ENCODE measurements around the gene ARHGAP8.
"Not testable (repeated sequence)": the region's sequence is repeated elsewhere in the genome, so short reads cannot be mapped to it uniquely, and the experiment has no call there.

ARHGAP8 gene

DNA sequence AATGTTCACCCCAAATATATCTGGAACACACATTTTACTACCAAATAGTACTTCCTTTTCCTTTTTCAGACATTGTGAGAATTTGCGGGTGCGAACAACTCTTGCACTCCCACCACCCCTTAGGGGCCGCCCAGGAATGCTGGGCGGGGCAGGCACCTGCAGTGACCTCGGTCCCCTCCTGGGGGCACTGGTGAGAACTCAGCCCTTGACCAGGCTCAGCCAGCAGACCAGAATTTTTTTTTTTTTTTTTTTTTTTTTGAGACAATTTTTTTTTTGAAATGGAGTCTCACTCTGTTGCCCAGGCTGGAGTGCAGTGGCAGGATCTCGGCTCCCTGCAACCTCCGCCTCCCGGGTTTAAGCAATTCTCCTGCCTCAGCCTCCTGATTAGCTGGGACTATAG is 75.8 kb downstream of the ARHGAP8 start:
- no peak for DNase-seq (ENCODE audit: low spot score)

DNA sequence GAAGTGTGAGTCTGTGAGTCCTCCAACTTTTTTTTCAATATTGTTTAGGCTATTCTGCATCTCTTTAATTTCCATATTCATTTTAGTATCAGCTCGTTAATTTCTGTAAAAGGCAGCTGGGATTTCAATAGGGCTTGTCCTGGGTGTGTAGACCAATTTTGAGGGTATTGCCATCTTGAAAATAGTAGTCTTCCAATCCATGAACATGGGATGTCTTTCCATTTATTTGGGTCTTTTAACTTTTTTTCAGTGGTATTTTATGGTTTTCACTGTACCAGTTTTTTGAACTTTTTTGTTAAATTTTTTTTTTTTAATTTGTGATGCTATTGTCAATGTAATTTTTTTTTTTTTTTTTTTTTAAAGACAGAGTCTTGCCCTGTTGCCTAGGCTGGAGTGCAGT is 79.5 kb downstream of the ARHGAP8 start:
- DNase-seq (ENCODE audit: low spot score) = no peak

- no peak for DNase-seq (ENCODE audit: low spot score)
Observed at GRCh38 chr22:44834065-44834464, 81.7 kb downstream of the ARHGAP8 start.

GRCh38 chr22:44837481-44837880 is 85.1 kb downstream of the ARHGAP8 start:
- DNase-seq (ENCODE audit: low spot score) = no peak

DNA sequence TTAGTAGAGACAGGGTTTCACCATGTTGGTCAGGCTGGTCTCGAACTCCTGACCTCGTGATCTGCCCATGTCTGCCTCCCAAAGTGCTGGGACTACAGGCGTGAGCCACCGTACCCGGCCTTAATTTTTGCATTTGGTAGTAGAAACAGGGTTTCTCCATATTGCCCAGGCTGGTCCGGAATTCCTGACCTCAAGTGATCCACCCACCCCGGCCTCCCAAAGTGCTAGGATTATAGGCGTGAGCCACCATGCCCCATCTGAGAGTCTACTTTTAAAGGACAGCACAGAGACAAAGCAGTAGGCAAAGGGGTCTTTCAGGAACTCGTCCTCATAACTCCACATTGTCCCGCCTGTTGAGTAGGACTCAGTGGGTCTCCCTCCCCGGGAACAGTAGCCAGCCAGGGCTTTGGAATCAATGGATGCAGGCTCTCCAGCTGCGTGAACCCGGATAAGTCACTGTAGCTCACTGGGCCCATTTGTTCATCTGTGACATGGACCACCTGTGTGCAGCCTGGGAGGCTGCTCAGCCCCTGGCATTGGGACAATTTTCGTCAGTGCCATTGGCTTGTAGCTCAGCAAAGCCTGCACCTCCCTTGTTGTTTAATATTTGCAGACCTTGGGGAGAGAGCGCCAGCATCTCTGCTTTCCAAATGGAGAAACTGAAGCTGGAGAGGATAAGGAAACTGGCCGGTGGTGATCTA is 86.1 kb downstream of the ARHGAP8 start:
- DNase-seq (ENCODE audit: low spot score) = no peak

DNA sequence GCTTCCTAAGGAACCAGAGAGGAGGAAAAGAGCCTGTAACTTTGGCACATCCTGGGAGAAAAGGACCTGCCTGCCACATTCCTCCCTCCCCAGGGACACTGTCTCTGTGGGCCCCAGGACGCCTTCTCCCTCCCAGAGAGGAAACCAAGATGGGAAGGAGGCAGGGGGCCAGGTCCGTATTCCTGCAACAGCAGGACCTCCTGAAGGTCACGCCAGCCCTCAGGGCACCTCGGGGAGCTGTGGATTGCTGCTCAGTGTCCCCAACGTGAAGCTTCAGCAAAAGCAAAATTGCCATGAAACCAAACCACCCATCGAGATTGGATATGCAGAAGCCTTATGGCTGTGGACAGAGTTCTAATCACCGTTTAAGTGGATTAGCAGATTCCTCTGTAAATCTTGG is 86.7 kb downstream of the ARHGAP8 start:
- DNase-seq (ENCODE audit: low spot score) = no peak

DNA sequence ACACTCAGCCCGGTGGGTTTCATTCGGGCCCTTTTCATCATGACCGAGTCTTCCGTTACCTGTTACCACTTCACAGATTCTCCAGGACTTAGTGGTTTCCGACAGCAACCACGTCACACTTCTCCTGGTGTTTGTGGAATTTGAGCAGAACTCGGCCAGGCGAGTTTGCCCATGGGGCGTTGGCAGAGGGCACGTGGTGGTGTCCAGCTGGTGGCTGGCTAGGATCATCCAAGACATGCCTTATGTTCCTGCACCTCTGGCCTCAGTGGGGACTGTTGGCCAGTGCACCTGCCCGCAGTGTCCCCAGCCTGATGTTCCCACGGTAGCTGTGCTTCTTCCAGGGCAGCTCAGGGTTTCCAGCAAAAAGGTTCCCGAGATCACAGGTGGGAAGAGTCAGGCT is 87.3 kb downstream of the ARHGAP8 start:
- no peak for DNase-seq (ENCODE audit: low spot score)

DNA sequence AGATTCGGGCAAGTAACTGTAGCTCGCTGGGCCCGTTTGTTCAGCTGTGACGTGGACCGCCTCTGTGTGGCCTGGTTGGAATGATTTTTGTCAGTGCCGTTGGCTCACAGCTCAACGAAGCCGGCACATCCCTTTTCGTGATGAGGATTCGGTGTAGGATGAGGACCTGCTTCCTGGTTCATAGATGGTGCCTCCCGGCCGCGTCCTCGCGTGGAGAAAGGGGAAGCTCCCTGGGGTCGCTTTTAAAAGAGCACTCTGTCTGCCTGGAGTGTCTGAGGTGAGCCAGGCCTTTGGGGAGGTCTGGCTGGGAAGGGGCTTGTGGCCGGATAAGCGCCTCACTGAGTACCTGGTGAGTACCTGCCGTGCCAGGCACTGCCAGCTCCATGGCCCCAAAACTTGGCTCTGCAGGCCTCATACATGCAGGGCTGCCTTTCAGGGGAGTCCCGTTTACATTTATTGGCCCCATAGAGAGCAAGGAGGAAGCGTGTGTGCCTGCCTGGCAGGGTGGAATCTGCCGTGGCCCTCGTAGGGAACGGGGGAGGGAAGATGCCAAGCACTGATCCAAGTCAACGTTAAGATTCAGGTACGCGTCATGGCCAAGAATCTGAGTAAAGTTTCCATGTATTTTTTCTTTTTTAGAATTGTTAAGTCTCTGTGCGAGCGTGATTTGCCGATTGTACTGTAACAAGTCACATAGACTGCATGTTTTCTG is 88.4 kb downstream of the ARHGAP8 start:
- DNase-seq (ENCODE audit: low spot score) = no peak

GRCh38 chr22:44842417-44842816 is 90.0 kb downstream of the ARHGAP8 start:
- DNase-seq (ENCODE audit: low spot score) = no peak

- no peak for DNase-seq (ENCODE audit: low spot score)
Observed at GRCh38 chr22:44845191-44845590, 92.8 kb downstream of the ARHGAP8 start.

- no peak for DNase-seq (ENCODE audit: low spot score)
Observed at GRCh38 chr22:44845796-44846720, 93.7 kb downstream of the ARHGAP8 start.

DNA sequence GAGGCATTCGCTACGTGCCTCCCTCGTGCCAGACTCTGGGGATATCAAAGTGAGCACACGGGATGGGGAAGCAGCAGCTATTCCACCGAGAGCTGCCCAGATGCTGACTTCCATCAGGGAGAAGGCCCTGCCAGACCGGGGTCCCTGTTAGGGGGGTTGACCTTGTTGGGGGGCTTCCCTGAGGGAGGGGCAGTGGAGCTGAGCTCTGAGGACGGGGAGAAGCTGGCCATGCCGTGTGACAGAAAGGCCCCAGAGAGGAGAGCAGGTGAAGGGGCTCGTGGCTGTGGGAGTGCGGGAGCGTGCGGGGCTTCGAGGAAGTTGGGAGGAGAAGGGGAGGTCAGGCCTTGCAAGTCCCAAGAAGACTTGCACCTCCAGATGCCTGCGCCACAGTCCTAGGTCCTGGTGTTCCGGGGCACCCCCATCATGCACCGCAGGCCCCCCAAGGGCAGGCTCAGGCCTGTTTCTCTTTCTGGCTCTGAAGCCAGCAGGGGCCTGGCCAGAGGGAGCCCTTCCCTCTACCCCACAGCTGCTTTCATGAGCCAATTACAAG is 94.4 kb downstream of the ARHGAP8 start:
- DNase-seq (ENCODE audit: low spot score) = no peak

GRCh38 chr22:44847380-44847779 is 95.0 kb downstream of the ARHGAP8 start:
- no peak for DNase-seq (ENCODE audit: low spot score)

GRCh38 chr22:44847892-44848291 is 95.5 kb downstream of the ARHGAP8 start:
- DNase-seq (ENCODE audit: low spot score) = no peak

DNA sequence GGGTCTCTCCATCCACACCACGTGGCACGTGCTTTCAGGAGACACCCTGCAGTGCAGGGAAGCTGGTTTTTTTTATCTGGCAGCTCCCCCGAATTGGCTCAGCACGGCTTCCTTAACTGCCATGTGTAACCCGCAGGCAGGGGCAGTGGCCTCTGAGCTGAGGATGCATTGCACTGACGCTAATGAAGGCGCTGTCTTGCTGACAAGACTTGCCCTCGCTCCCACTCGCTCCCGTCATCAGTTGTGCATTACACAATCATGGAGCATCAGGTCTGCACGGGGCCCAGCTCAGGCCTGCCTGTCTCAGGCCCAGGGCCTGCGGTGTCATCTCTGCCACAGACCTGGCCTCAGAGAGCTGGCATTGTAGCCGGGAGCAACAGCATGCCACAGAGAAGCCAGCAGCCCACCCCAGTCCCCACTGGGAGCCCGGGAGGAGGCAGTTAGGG is 95.9 kb downstream of the ARHGAP8 start:
- no peak for DNase-seq (ENCODE audit: low spot score)

DNA sequence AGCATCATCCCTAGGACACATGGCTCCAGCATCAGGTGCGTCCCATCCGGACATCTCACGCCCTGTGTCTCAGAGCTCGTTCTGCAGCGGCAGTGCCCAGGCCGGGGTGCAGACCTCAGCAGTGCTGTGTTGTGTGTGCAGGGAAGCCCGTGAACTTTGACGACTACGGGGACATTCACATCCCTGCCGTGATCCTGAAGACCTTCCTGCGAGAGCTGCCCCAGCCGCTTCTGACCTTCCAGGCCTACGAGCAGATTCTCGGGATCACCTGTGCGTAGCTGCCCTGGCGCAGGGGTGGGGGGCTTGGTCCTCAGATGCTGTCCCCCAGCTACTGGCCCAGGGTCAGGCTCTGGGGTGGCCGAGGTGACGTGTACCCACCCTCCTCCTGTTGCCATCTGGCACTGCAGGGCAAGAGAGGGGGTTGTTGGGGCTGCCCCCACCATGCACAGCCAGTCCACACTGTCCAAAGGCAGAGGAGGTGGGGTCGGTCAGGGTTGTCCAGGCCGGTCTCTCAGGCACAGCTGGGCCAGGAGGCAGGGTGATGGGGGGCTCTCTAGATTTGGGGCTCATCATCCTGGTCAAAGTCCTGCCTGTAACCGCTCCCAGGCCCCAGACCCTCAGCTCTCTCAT is 96.5 kb downstream of the ARHGAP8 start:
- DNase-seq (ENCODE audit: low spot score) = no peak

DNA sequence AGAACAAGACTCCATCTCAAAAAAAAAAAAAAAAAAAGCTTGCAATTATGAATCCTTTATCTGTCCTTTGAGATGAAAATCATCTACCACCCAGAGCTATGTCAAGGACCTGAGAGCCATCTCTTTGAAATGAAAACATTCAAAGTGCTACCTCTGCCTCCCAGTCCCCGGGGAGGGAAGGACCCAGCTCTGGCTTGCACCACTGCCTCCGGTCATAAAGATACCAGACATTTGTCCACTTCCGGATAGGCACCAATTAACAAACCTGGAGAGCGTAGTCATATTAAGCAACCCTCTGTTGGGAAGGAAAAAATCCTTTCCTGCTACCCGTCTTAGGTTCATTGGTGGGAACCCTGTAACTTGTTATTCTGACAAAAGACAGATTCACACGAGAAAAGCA is 98.6 kb downstream of the ARHGAP8 start:
- no peak for DNase-seq (ENCODE audit: low spot score)

- DNase-seq (ENCODE audit: low spot score) = not testable (repeated sequence)
Observed at GRCh38 chr22:44854641-44855040, 102.3 kb downstream of the ARHGAP8 start.

GRCh38 chr22:44855855-44856254 is 103.5 kb downstream of the ARHGAP8 start:
- DNase-seq (ENCODE audit: low spot score) = no peak

DNA sequence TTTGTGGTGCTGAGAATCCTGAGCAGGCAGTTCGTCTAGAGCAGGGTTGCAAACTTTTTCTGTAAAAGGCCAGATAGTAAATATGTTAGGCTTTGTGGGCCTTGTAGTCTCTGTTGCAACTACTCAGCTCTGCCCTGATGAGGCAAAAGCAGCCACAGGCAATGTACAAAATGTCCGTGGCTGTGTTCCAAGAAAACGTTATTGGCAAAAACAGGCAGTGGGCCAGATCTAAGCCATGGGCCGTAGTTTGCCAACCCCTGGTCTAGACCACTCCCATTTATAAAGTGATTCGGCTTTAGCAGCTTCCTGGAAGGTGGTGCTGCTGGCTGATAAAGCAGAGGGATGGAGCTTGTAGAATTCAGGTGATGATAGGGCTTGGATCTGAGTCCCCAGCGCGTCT is 106.4 kb downstream of the ARHGAP8 start:
- not testable (repeated sequence) for DNase-seq (ENCODE audit: low spot score)

GRCh38 chr22:44859641-44860040 is 107.3 kb downstream of the ARHGAP8 start:
- no peak for DNase-seq (ENCODE audit: low spot score)

DNA sequence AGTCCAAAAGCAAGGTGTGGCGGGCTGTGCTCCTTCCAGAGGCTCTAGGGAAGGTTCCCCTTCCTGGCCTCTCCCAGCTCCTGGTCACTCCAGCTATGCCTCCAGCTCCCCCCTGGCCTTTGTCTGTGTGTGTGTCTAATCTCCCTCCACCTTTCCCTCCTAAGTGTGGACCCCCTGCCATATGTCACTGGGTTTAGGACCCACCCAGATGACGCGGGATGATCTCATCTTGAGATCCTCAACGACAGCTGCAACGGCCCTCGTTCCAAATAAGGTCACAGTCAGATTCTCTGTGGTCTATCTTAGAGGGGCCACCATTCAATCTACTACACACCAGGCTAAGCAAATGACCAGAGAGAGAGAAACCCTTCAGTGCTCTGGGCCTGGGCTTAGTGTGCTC is 107.9 kb downstream of the ARHGAP8 start:
- no peak for DNase-seq (ENCODE audit: low spot score)

Data from CD4-positive, alpha-beta T cell treated with Interleukin-2 at 100 ng/mL for 4 hours (primary cell).